ENCODE data around the gene COL1A2. TPM values are rescaled to one million over a fixed set of nuclear protein-coding genes. Genes with fewer than 3 reads are reported as not detected.

The COL1A2 gene
- total and polyA plus RNA-seq, 2 of the 4 experiments (the other 2 are of a cell fraction): 1,211 to 4,454 TPM

DNA sequence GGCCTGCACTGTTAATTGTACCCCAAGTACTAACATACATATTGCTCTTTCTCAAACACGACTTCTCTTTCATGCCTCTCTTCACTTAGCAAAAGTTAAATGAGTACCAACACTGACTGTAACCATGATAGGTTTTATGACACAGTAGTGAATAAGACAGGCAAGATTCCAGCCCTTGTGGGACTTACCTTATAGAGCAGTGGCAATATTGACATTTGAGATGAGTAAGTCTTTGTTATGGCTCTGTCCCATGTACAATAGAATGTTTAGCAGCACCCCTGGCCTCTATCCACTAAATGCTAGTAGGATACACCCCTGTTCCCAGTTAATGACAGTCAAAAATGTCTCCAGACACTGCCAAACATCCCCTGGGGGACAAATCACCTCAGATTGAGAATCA lies 11.9 kb upstream of the COL1A2 start (continued):
- TF ChIP-seq MXI1 (IDR thresholded peaks at IDR 0.05; ENCODE audit: borderline replicate concordance, low read depth, low read length) (no peak), MAFK (IDR thresholded peaks at IDR 0.05; ENCODE audit: low read depth, low read length) (no peak)

- H3K36me3 ChIP-seq (ENCODE audit: control insufficient read depth, insufficient read depth, low read length): no peaks in the 10 kb centered on the region
- dilution Hi-C loops (cut with HindIII; ENCODE audit: low sequenced_read_pairs, unreplicated experiment): no loop called here
- H3K9me1 ChIP-seq (ENCODE audit: insufficient read depth, low read length): peaks cover 5% of the 10 kb centered on the region; the same call in 1 of the 2 replicates
- BruUV-seq (replicated peaks): no TSS peak
- no peaks in the 10 kb centered on the region for H3K9me3 ChIP-seq (ENCODE audit: control insufficient read depth, insufficient read depth, low read length)
- no peak overlapping the region for H2BK5ac ChIP-seq (ENCODE audit: low read depth, low read length, poor library complexity, severe bottlenecking)
- no peak overlapping the region for H3K9ac ChIP-seq (ENCODE audit: low read depth, low read length)
- peak overlapping the region; percentile 61; the same call in 1 of the 2 replicates for H2AK5ac ChIP-seq (ENCODE audit: low read depth, low read length)
- H2BK120ac ChIP-seq (ENCODE audit: low read depth, low read length): peak overlapping the region; percentile 5; the same call in 1 of the 2 replicates
- H3K4me2 ChIP-seq (ENCODE audit: low read depth, low read length): no peak overlapping the region
- H3K56ac ChIP-seq (ENCODE audit: extremely low read depth, insufficient read depth, low read length): no peak overlapping the region
- peak overlapping the region; percentile 16; the same call in 1 of the 2 replicates for H2BK20ac ChIP-seq (ENCODE audit: low read depth, low read length)
- no peak overlapping the region for H3K18ac ChIP-seq (ENCODE audit: low read depth, low read length)
- in situ Hi-C loops (cut with MboI; ENCODE audit: low sequenced_read_pairs): no loop called here
- intact Hi-C loops (cut with micrococcal nuclease): no loop called here
- no peak overlapping the region for H4K5ac ChIP-seq (ENCODE audit: low read depth, low read length)
- no peak overlapping the region for H4K8ac ChIP-seq (ENCODE audit: low read depth in 2 of 2, low read length in 2 of 2)
- H3K14ac ChIP-seq (replicated peaks; ENCODE audit: low read depth, low read length): no peak overlapping the region
- H2BK15ac ChIP-seq (ENCODE audit: low read depth, low read length): peak overlapping the region; percentile 72; the same call in 1 of the 3 replicates
- peak overlapping the region; percentile 15; the same call in 1 of the 2 replicates for H3K4ac ChIP-seq (ENCODE audit: low read depth, low read length)
- ChIA-PET POLR2A (ENCODE audit: unreplicated experiment) (interaction anchor here (0.6 kb wide), 1 partner anchor 8 kb away, joined by 6 read pairs; no protein-coding TSS in a partner anchor), CTCF (interaction anchor here (0.6 kb wide), 1 partner anchor 9 kb away, joined by 4 read pairs; no protein-coding TSS in a partner anchor)
- H2AK9ac ChIP-seq (replicated peaks; ENCODE audit: low read depth, low read length, poor library complexity): no peak overlapping the region
- H4K91ac ChIP-seq (ENCODE audit: insufficient read depth, low read depth, low read length): peak overlapping the region; percentile 23; the same call in 1 of the 2 replicates
- H3K79me1 ChIP-seq (ENCODE audit: low read depth in 1 of 2, low read length in 2 of 2): peaks cover 5 to 13% of the 10 kb centered on the region in 2 experiments; a peak in 2 of 4 replicates
- no peaks in the 10 kb centered on the region for H4K20me1 ChIP-seq (ENCODE audit: insufficient read depth, low read length)
- H3K27me3 ChIP-seq (ENCODE audit: control insufficient read depth, insufficient read depth, low read length): no peaks in the 10 kb centered on the region
- no peak overlapping the region for H3K27ac ChIP-seq (ENCODE audit: insufficient read depth, low read length)
- no peak overlapping the region for H3K23ac ChIP-seq (ENCODE audit: low read depth, low read length)
- H2AFZ ChIP-seq (replicated peaks; ENCODE audit: low read length, poor library complexity): no peak overlapping the region
- ATAC-seq (ENCODE audit: low read depth) (no peak), DNase-seq (no peak)
- H3K4me1 ChIP-seq (ENCODE audit: control insufficient read depth, insufficient read depth, low read length): peaks cover 16% of the 10 kb centered on the region
- H3K4me3 ChIP-seq (ENCODE audit: insufficient read depth, low read depth, low read length): no peak overlapping the region
- WGBS, 2 experiments (ENCODE audit: extremely low coverage in 2 of 2, insufficient read length in 1 of 2): 92% methylated on average over 2 of the region's 4 CpGs; no CpG with 5 or more reads in 1 of the 2 experiments
- TF ChIP-seq NFE2L2 (IDR thresholded peaks at IDR 0.05; ENCODE audit: low read depth, low read length) (no peak), RAD21 (IDR thresholded peaks at IDR 0.05; ENCODE audit: low read length) (no peak), RFX5 (IDR thresholded peaks at IDR 0.05; ENCODE audit: low read depth, low read length) (no peak), BHLHE40 (IDR thresholded peaks at IDR 0.05; ENCODE audit: low read depth, low read length) (no peak), CTCF (conservative IDR thresholded peaks at IDR 0.05; ENCODE audit: low read depth, low read length) (no peak), CHD1 (IDR thresholded peaks at IDR 0.05; ENCODE audit: low read depth, low read length) (no peak), MAFK (IDR thresholded peaks at IDR 0.05; ENCODE audit: low read depth, low read length) (no peak), RCOR1 (IDR thresholded peaks at IDR 0.05; ENCODE audit: insufficient replicate concordance, low read length) (no peak), SMC3 (IDR thresholded peaks at IDR 0.05; ENCODE audit: low read depth, low read length) (no peak), POLR2A (IDR thresholded peaks at IDR 0.05; ENCODE audit: low read depth, low read length) (no peak), MAZ (IDR thresholded peaks at IDR 0.05; ENCODE audit: borderline replicate concordance, low read depth, low read length) (no peak), MXI1 (IDR thresholded peaks at IDR 0.05; ENCODE audit: borderline replicate concordance, low read depth, low read length) (no peak), FOS (IDR thresholded peaks at IDR 0.05; ENCODE audit: low read depth, low read length) (no peak)
- TF ChIP-seq, protein P1, sequence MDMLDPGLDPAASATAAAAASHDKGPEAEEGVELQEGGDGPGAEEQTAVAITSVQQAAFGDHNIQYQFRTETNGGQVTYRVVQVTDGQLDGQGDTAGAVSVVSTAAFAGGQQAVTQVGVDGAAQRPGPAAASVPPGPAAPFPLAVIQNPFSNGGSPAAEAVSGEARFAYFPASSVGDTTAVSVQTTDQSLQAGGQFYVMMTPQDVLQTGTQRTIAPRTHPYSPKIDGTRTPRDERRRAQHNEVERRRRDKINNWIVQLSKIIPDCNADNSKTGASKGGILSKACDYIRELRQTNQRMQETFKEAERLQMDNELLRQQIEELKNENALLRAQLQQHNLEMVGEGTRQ (IDR thresholded peaks at IDR 0.05; ENCODE audit: low read depth, low read length): no peak
Observed at GRCh38 chr7:94384315-94384714, 10.4 kb upstream of the COL1A2 start.
